K562 (cell line): ENCODE data around the gene CREB3L2. TPM values are rescaled to one million over a fixed set of nuclear protein-coding genes. Genes with fewer than 3 reads are reported as not detected.
A peak's percentile ranks its signal among the peaks of the same experiment; 100 is the strongest.

Source experiments
- C11orf30 ChIP-seq: fragments of 450-650 bp; IDR thresholded peaks from 2 replicates; pipeline ENCODE4 v1.6.1; 2016; ENCODE audit warnings: low read depth, mild to moderate bottlenecking
- RNF219 ChIP-seq: fragments of 250-450 bp; sonication (Bioruptor Pico); IDR thresholded peaks from 2 replicates; pipeline ENCODE4 v1.5.0; 2022; ENCODE audit warnings: mild to moderate bottlenecking
- SPI1 ChIP-seq: IDR thresholded peaks from 2 replicates; pipeline ENCODE4 v1.6.1; 2011; ENCODE audit warnings: low read depth, low read length, control low read depth, borderline replicate concordance
- YY1 ChIP-seq, 3 experiments: IDR thresholded peaks; 2 replicates each; pipeline ENCODE4 v1.6.1; 2011; ENCODE audit warnings: low read length in 2 of 3, mild to moderate bottlenecking in 2 of 3, moderate library complexity in 2 of 3, borderline replicate concordance in 1 of 3, control low read depth in 1 of 3, low read depth in 1 of 3; ENCODE audit not compliant: insufficient read depth in 3 of 3, insufficient replicate concordance in 2 of 3, control insufficient read depth in 1 of 3, insufficient read length in 1 of 3; ENCODE audit errors: extremely low read depth in 1 of 3
- ZEB2 ChIP-seq: fragments of 450-650 bp; IDR thresholded peaks from 2 replicates; pipeline ENCODE4 v1.6.1; 2016
- ZNF407 ChIP-seq: fragments of 450-650 bp; IDR thresholded peaks from 2 replicates; pipeline ENCODE4 v1.6.1; 2016; ENCODE audit warnings: low read depth
- ZNF518B ChIP-seq: fragments of 250-450 bp; sonication (Bioruptor Pico); IDR thresholded peaks from 2 replicates; pipeline ENCODE4 v1.5.0; 2021; ENCODE audit warnings: mild to moderate bottlenecking, moderate library complexity
- polyA plus RNA-seq, 8 experiments: library from polyadenylated mRNA; depleted of rRNA in 4 of 8; stranded (reverse) in 5 of 8; unstranded in 3 of 8; fragments of >200 nt; fragmentation: Nextera tagmentation in 2 of 8; fragmentation: Illumina TruSeq in 1 of 8; extraction: Ambion mirVana in 2 of 8; extraction: Trizol in 1 of 8; gene quantifications; 2 replicates each; pipeline versions ENCODE4 v1.2.1 to v1.2.3, GENCODE V29; 2011 to 2014; ENCODE audit warnings: inconsistent platforms in 1 of 8, missing spikeins in 1 of 8
- total RNA-seq, 7 experiments: library from RNA; depleted of rRNA in 6 of 7; stranded (reverse); fragments of >200 nt in 6 of 7; fragmentation: Illumina TruSeq in 2 of 7; extraction: Trizol in 2 of 7; gene quantifications; 2 replicates each; pipeline versions ENCODE4 v1.2.1 to v1.2.3, GENCODE V29; 2011 to 2021; ENCODE audit warnings: low replicate concordance in 1 of 7

Gene CREB3L2
- total and polyA plus RNA-seq, 9 of the 15 experiments (the other 6 are each of a cell fraction or from before 2014, with no cell fraction given) = 7.1 to 45.6 (median 15.8) TPM

GRCh38 chr7:137996871-137997270 is 5.0 kb downstream of the CREB3L2 start (continued):
- TF ChIP-seq ZNF518B (CRISPR knock-in tag) (no peak), YY1 (IDR thresholded peaks at IDR 0.05; ENCODE audit: borderline replicate concordance in 1 of 3, control insufficient read depth in 1 of 3, extremely low read depth in 1 of 3, insufficient read depth in 3 of 3, insufficient read length in 1 of 3, insufficient replicate concordance in 2 of 3, low read depth in 1 of 3, low read length in 2 of 3) (no peak), ZNF407 (no peak), C11orf30 (no peak), ZEB2 (no peak), RNF219 (CRISPR knock-in tag) (no peak), SPI1 (peak; percentile 36; the same call in 1 of the 2 replicates)
